ENCODE data around the gene PPP2R2C. TPM values are rescaled to one million over a fixed set of nuclear protein-coding genes. Genes with fewer than 3 reads are reported as not detected.

The PPP2R2C gene
- total and polyA plus RNA-seq, 10 of the 15 experiments (the other 5 are each of a cell fraction or from before 2014, with no cell fraction given), result 0.13 to 0.15 TPM; not detected in 8

DNA sequence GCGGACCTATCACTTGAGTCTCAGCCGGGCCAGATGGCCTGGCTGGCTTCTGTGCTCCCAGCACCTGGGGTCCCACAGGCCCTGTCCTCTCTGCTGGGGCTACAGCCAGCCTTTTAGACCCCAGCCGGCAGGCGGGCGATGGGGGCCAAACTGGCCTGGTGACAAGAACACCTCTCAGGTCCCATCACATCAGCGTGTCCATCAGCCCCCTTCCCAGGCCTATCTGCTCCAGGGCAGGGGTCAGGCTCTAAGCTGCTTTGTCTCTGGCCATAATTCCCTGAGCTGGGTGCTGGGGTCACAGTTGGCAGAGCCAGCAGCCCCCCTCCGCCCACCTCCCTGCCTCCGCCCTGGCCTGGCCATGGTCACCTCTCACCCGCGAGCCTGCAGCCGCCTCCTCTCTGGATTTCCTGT is 77.7 kb downstream of the PPP2R2C start:
- POLR2A ChIA-PET, result no interaction called here
- Histone ChIP-seq H3K27ac (ENCODE audit: control insufficient read depth, insufficient read depth) (no peak overlapping the region), H3K9me3 (replicated peaks; ENCODE audit: control insufficient read depth, insufficient read depth, low read length) (no peaks in the 10 kb centered on the region), H4K20me1 (ENCODE audit: control insufficient read depth, insufficient read depth) (no peaks in the 10 kb centered on the region), H3K27me3 (replicated peaks in 1 of 2; ENCODE audit: control insufficient read depth in 2 of 2, insufficient read depth in 2 of 2, low read length in 1 of 2) (peaks cover 0 to 2% of the 10 kb centered on the region in 2 experiments; a peak in 3 of 4 replicates), H3K9ac (ENCODE audit: control insufficient read depth, insufficient read depth, low read length) (no peak overlapping the region), H3K79me2 (ENCODE audit: control insufficient read depth, insufficient read depth, low read length) (no peaks in the 10 kb centered on the region), H3K4me2 (ENCODE audit: control insufficient read depth, insufficient read depth) (no peak overlapping the region), H3K36me3 (ENCODE audit: control insufficient read depth in 2 of 2, insufficient read depth in 2 of 2, low read length in 1 of 2) (no peaks in the 10 kb centered on the region), H2AFZ (ENCODE audit: control insufficient read depth, low read depth, low read length) (no peak overlapping the region), H3K4me1 (ENCODE audit: control insufficient read depth, insufficient read depth, low read length) (no peaks in the 10 kb centered on the region), H3K4me3 (no peak overlapping the region)
- no peak for ATAC-seq
- CTCF ChIA-PET, result no interaction called here
- DNase-seq (ENCODE audit: low read depth, low spot score), result no peak
- no TSS peak for BruUV-seq (replicated peaks)
- no peak for TF ChIP-seq EGR1 (IDR thresholded peaks at IDR 0.05; ENCODE audit: borderline replicate concordance in 1 of 2, low read depth in 2 of 2, low read length in 2 of 2)
- TF ChIP-seq SUZ12 (IDR thresholded peaks at IDR 0.05; ENCODE audit: unreplicated experiment), result no peak
- no peak for TF ChIP-seq RBBP5 (conservative IDR thresholded peaks at IDR 0.05)
- no peak for TF ChIP-seq STAT1 (conservative IDR thresholded peaks at IDR 0.05)
- no peak for TF ChIP-seq PKNOX1 (IDR thresholded peaks at IDR 0.05)
- TF ChIP-seq TBL1XR1 (IDR thresholded peaks at IDR 0.05; ENCODE audit: low read depth, low read length), result no peak
- TF ChIP-seq, protein P1, sequence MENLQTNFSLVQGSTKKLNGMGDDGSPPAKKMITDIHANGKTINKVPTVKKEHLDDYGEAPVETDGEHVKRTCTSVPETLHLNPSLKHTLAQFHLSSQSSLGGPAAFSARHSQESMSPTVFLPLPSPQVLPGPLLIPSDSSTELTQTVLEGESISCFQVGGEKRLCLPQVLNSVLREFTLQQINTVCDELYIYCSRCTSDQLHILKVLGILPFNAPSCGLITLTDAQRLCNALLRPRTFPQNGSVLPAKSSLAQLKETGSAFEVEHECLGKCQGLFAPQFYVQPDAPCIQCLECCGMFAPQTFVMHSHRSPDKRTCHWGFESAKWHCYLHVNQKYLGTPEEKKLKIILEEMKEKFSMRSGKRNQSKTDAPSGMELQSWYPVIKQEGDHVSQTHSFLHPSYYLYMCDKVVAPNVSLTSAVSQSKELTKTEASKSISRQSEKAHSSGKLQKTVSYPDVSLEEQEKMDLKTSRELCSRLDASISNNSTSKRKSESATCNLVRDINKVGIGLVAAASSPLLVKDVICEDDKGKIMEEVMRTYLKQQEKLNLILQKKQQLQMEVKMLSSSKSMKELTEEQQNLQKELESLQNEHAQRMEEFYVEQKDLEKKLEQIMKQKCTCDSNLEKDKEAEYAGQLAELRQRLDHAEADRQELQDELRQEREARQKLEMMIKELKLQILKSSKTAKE (IDR thresholded peaks at IDR 0.05; ENCODE audit: low read depth, poor library complexity, severe bottlenecking), result no peak
- no peak for TF ChIP-seq ATF3 (IDR thresholded peaks at IDR 0.05; ENCODE audit: borderline replicate concordance, extremely low read depth, low read depth, low read length)
- SMC1A ChIA-PET (ENCODE audit: uncharacterized antibody, unreplicated experiment), result no interaction called here
- FAIRE-seq, result no peak
- 73% methylated on average over 11 of the region's 11 CpGs for WGBS (ENCODE audit: insufficient coverage, insufficient replicate concordance, low lambda C conversion rate, missing lambda C conversion rate)
- RAD21 ChIA-PET (ENCODE audit: unreplicated experiment), result no interaction called here
- in situ Hi-C loops (cut with MboI), result no loop called here
- intact Hi-C loops (cut with micrococcal nuclease; ENCODE audit: unreplicated experiment), result no loop called here

All from GM12878 (cell line).